ENCODE results near the gene ARMH4.

ARMH4 gene

DNA sequence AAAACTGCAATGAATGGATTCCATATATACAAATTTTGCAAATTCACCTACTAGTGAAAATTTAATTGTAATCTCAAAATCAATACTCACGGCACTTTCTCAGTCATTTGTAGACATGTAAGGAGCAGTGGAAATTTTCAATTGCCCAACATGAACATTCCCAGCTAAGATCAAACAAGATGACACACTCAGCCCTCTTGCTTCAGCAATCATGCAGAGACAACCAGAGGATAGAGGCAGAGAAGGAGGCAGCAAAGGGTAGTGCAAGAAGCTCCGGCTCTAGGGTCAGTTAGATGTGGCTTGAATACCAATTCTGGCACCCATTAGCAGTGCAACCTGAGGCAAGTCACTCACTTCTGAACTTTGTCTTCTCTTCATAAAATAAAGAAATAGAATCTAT is 194.6 kb downstream of the ARMH4 start:
- TF ChIP-seq, protein P1, sequence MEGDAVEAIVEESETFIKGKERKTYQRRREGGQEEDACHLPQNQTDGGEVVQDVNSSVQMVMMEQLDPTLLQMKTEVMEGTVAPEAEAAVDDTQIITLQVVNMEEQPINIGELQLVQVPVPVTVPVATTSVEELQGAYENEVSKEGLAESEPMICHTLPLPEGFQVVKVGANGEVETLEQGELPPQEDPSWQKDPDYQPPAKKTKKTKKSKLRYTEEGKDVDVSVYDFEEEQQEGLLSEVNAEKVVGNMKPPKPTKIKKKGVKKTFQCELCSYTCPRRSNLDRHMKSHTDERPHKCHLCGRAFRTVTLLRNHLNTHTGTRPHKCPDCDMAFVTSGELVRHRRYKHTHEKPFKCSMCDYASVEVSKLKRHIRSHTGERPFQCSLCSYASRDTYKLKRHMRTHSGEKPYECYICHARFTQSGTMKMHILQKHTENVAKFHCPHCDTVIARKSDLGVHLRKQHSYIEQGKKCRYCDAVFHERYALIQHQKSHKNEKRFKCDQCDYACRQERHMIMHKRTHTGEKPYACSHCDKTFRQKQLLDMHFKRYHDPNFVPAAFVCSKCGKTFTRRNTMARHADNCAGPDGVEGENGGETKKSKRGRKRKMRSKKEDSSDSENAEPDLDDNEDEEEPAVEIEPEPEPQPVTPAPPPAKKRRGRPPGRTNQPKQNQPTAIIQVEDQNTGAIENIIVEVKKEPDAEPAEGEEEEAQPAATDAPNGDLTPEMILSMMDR (IDR thresholded peaks at IDR 0.05; ENCODE audit: extremely low read depth, missing control alignments) = no peak
- no peak for DNase-seq (ENCODE audit: low spot score)
